ENCODE measurements around the gene FBXL7.

The FBXL7 gene

DNA sequence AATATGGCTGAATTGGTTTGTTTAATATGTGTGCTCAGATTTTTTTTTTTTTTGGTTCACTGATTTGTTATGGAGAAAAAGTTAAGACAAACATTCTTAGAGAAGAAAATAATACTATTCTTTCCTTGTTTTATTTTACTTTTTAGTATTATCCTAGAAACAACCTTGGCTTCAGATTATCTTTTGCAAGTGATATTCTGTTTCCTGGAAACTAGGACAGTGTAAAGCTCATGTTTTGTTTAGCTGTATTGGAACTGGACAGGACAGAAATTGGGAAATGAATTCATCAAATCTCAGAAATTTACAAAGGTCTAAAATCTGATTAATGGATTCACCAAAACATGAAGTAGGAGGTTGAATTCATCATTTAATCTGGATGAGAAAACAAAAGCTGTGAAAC, 130.5 kb downstream of the FBXL7 start:
- DNase-seq (ENCODE audit: low read depth) = no peak
- TF ChIP-seq, protein P1, sequence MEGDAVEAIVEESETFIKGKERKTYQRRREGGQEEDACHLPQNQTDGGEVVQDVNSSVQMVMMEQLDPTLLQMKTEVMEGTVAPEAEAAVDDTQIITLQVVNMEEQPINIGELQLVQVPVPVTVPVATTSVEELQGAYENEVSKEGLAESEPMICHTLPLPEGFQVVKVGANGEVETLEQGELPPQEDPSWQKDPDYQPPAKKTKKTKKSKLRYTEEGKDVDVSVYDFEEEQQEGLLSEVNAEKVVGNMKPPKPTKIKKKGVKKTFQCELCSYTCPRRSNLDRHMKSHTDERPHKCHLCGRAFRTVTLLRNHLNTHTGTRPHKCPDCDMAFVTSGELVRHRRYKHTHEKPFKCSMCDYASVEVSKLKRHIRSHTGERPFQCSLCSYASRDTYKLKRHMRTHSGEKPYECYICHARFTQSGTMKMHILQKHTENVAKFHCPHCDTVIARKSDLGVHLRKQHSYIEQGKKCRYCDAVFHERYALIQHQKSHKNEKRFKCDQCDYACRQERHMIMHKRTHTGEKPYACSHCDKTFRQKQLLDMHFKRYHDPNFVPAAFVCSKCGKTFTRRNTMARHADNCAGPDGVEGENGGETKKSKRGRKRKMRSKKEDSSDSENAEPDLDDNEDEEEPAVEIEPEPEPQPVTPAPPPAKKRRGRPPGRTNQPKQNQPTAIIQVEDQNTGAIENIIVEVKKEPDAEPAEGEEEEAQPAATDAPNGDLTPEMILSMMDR (IDR thresholded peaks at IDR 0.05; ENCODE audit: insufficient read depth, low read depth, low read length, missing control alignments) = no peak
- no peak overlapping the region for H3K4me3 ChIP-seq (ENCODE audit: low read depth, low read length)

DNA sequence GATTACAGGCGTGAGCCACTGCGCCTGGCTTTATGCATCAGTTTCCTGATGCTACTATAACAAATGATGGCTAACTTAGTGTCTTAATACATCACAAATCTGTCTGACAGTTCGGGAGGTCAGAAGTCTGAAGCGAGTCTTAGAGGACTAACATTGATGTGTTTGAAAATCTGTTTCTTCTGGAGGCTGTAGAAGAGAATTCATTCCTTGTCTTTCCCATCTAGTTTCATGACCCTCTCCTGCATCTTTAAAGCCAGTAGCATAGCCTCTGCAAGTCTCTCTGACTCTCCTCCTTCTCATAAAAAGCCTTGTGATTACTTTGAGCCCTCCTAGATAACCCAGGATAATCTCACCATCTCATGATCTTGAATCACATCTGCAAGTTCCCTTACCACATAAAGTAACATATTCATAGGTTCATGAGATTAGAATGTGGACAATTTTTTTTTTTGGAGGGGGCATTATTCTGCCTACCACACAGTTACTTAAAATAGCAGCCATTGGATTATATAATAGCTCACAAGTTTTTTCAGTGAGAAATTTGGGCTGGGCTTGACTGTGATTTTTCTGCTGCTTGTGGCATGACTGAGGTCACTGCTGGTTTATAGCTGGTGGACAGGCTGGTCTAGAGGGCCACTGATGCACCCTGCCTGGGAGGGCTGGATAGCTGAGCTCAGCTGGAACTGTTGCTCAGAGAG, 134.8 kb downstream of the FBXL7 start:
- H3K4me3 ChIP-seq (ENCODE audit: low read depth, low read length) = no peak overlapping the region
- TF ChIP-seq, protein P1 (IDR thresholded peaks at IDR 0.05; ENCODE audit: insufficient read depth, low read depth, low read length, missing control alignments) = no peak
- DNase-seq (ENCODE audit: low read depth) = no peak

DNA sequence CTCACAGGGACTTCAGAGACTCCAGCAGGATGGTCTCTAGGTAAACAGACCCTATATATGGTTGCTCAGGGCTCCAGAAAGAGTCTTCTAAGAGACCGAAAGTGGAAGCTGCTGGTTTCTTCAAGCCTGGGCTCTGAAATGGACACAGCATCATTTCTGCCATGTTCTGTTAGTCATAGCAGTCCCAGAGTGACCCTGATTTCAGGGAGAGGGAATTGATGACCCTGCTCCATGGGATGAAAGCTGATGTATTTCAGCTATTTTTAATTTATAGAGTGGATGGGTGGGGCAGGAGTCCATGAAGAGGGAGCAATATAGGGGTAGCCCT, 135.3 kb downstream of the FBXL7 start:
- DNase-seq (ENCODE audit: low read depth) = no peak
- TF ChIP-seq, protein P1 (IDR thresholded peaks at IDR 0.05; ENCODE audit: insufficient read depth, low read depth, low read length, missing control alignments) = no peak

DNA sequence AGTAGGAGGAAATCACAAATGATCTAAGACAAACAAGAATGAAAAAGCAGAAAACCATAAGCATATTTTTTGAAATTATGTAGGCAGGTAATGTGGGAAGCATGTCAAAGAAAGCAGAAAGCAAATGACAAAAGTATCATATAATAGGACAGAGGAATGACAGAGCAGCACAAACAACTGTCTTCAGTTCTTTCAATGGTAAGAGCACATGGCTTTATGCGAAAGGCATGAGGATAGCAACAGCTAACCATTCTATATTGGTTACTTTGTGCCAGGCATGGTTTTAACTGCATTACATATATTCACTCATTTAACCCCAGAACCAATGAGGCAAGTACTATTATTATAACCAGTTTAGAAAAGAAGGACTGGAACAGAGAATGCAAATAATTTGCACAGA, 137.4 kb downstream of the FBXL7 start:
- no peak for DNase-seq (ENCODE audit: low read depth)
- no peak overlapping the region for H3K4me3 ChIP-seq (ENCODE audit: low read depth, low read length)
- TF ChIP-seq, protein P1 (IDR thresholded peaks at IDR 0.05; ENCODE audit: insufficient read depth, low read depth, low read length, missing control alignments) = no peak

More for the DNA sequence above, 135.3 kb downstream of the FBXL7 start:
- no peak overlapping the region for H3K4me3 ChIP-seq (ENCODE audit: low read depth, low read length)

DNA sequence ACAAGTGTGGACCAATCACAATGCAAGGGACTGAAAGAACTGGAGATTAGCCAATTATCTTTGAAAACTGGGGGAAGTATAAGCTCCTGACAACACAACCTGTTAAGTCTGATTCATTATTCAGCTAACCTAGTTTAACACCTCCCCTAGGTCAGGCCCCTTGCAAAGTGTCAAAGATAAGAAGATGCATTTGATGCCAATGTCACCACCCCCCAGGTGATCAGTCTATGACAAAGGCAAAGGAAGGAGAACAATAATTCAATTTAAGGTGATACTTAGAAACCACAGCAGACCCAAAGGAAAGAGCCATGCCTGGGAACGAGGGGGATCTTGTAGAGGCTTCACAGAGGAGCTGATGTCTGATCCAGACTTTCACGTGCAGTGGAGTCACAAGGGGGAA, 137.9 kb downstream of the FBXL7 start:
- DNase-seq (ENCODE audit: low read depth) = no peak
- TF ChIP-seq, protein P1 (IDR thresholded peaks at IDR 0.05; ENCODE audit: insufficient read depth, low read depth, low read length, missing control alignments) = no peak
- no peak overlapping the region for H3K4me3 ChIP-seq (ENCODE audit: low read depth, low read length)

DNA sequence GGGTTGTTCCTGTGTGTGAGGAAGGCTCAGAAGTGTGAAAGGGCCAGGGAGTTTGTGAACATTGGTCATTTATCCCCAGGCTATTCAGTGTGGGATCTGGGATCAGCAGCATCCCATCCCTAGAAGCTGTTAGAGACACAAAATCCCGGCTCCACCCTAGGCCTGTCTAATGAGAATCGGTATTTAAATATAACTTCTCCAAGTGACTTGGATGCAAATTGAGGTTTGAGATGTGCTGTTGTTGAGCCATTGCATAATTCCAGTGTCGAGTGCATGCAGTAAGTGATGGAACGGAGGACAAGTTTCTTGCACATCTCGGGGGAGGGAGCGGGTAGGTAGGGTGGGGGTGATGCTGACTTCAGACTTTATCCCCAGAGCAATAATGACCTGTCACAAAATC, 138.3 kb downstream of the FBXL7 start:
- H3K4me3 ChIP-seq (ENCODE audit: low read depth, low read length) = no peak overlapping the region
- TF ChIP-seq, protein P1 (IDR thresholded peaks at IDR 0.05; ENCODE audit: insufficient read depth, low read depth, low read length, missing control alignments) = no peak
- no peak for DNase-seq (ENCODE audit: low read depth)

DNA sequence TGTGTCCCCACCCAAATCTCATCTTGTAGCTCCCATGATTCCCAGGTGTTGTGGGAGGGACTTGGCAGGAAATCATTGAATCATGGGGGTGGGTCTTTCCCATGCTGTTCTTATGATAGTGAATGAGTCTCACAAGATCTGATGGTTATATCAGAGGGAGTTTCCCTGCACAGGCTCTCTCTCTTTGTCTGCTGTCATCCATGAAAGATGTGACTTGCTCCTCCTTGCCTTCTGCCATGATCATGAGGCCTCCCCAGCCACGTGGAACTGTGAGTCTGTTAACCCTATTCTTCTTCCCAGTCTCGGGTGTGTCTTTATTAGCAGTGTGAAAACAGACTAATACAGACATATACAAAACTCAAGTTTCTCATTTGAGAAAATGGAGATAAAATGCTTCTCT, 139.3 kb downstream of the FBXL7 start:
- no peak overlapping the region for H3K4me3 ChIP-seq (ENCODE audit: low read depth, low read length)
- TF ChIP-seq, protein P1 (IDR thresholded peaks at IDR 0.05; ENCODE audit: insufficient read depth, low read depth, low read length, missing control alignments) = no peak
- no peak for DNase-seq (ENCODE audit: low read depth)

All from GM12865 (cell line).